Thyroid gland (tissue), 4 donors: Measurements from ENCODE around the gene C11orf98. TPM values are rescaled to one million over a fixed set of nuclear protein-coding genes. Genes with fewer than 3 reads are reported as not detected.

Experiments used
- DNase-seq, 2 donors: peaks; one replicate each; pipeline ENCODE4 v3.0.0-alpha.2; 2019
- H3K27ac ChIP-seq, 3 donors: fragments of 200-600 bp; sonication (generic); 1 replicate in 2 of 3; 2 replicates in 1 of 3; pipeline ENCODE4 v1.5.1; 2016 to 2019; ENCODE audit warnings: mild to moderate bottlenecking in 1 of 3, moderate library complexity in 1 of 3
- H3K27me3 ChIP-seq: fragments of 200-600 bp; sonication (generic); one replicate; pipeline ENCODE4 v1.5.1; 2019
- H3K36me3 ChIP-seq, 2 donors: fragments of 200-600 bp; sonication (generic); one replicate each; pipeline ENCODE4 v1.5.1; 2016 to 2019
- H3K4me1 ChIP-seq, 2 donors: fragments of 200-600 bp; sonication (generic); one replicate each; pipeline ENCODE4 v1.5.1; 2017 to 2019
- H3K4me3 ChIP-seq, 3 donors: fragments of 200-600 bp; sonication (generic); replicated peaks in 1 of 3; 1 replicate in 2 of 3; 2 replicates in 1 of 3; pipeline ENCODE4 v1.5.1; 2016; ENCODE audit warnings: mild to moderate bottlenecking in 1 of 3
- H3K9me3 ChIP-seq: fragments of 200-600 bp; sonication (generic); one replicate; pipeline ENCODE4 v1.5.1; 2017
- CTCF ChIP-seq, 6 experiments: fragments of 200-600 bp in 3 of 6; fragments of 450-650 bp in 3 of 6; sonication (generic) in 3 of 6; IDR thresholded peaks; one replicate each; pipeline ENCODE4 v1.5.1; 2016 to 2019; ENCODE audit warnings: antibody characterized with exemption in 6 of 6, mild to moderate bottlenecking in 2 of 6, inconsistent platforms in 1 of 6, moderate library complexity in 1 of 6
- POLR2A ChIP-seq, 2 donors: fragments of 450-650 bp; IDR thresholded peaks; one replicate each; pipeline ENCODE4 v1.6.1; 2017; ENCODE audit warnings: antibody characterized with exemption in 2 of 2, mild to moderate bottlenecking in 2 of 2, moderate library complexity in 1 of 2
- WGBS, 2 donors: methylation state at CpG; one replicate each; pipeline ENCODE4 v1.1.5; 2017; 5-methylcytosine and 5-hydroxymethylcytosine counted together
- intact Hi-C: fragments of 100-400 bp; cut with DNase I; formaldehyde crosslinking; loops from one replicate; pipeline ENCODE4 v1.15.1; 2023
- total RNA-seq, 4 donors: library from RNA; depleted of rRNA; stranded (reverse); fragments of >200 nt; gene quantifications; one replicate each; pipeline ENCODE4 v1.2.3, GENCODE V29; 2016

C11orf98 gene
- total RNA-seq, 4 donors from 2014 or later: 24.1 to 34.5 (median 29.6) TPM

- H3K27me3 ChIP-seq: no peaks in the 10 kb centered on the region
- H3K4me3 ChIP-seq: no peak overlapping the region
- DNase-seq: no peak
- no peak overlapping the region for H3K27ac ChIP-seq
- peaks cover 18 to 22% of the 10 kb centered on the region in 2 donors for H3K4me1 ChIP-seq
- WGBS, 2 donors: 72 to 92% methylated on average over 2 of the region's 6 CpGs
- intact Hi-C loops: no loop called here
- no peaks in the 10 kb centered on the region for H3K9me3 ChIP-seq
- H3K36me3 ChIP-seq: peaks cover 8 to 22% of the 10 kb centered on the region in 2 donors
- TF ChIP-seq CTCF (IDR thresholded peaks at IDR 0.05): no peak
- TF ChIP-seq POLR2A (IDR thresholded peaks at IDR 0.05): no peak
These were observed 17.4 kb downstream of the C11orf98 start for GRCh38 chr11:62647609-62648005.

GRCh38 chr11:62646825-62647608 is 18.0 kb downstream of the C11orf98 start:
- no peak for DNase-seq

GRCh38 chr11:62645946-62646824 is 18.8 kb downstream of the C11orf98 start, which contains the start of gene GANAB:
GANAB (minus strand) TSS chr11:62646613; CDS start chr11:62646599, 14 bp downstream.
- H3K9me3 ChIP-seq: no peaks in the 10 kb centered on the region
- peak in 1 of 6 experiments; percentile 14 for TF ChIP-seq CTCF (IDR thresholded peaks at IDR 0.05)
- TF ChIP-seq POLR2A (IDR thresholded peaks at IDR 0.05): peak in 1 of 2 donors; percentile 79
- WGBS, 2 donors: 0% methylated on average over 37 to 42 of the region's 73 CpGs
- intact Hi-C loops: no loop called here
- peaks cover 9 to 25% of the 10 kb centered on the region in 2 donors for H3K36me3 ChIP-seq
- peak within 1 kb of the TSS; percentile 64 to 88 (median 87) for H3K27ac ChIP-seq
- H3K4me3 ChIP-seq: peak within 1 kb of the TSS; percentile 64 to 99 (median 84)
- DNase-seq: peak; percentile 100
- H3K27me3 ChIP-seq: no peaks in the 10 kb centered on the region
- H3K4me1 ChIP-seq: peaks cover 11 to 13% of the 10 kb centered on the region in 2 donors

More at GRCh38 chr11:62646825-62647608, 18.0 kb downstream of the C11orf98 start:
- H3K27me3 ChIP-seq: no peaks in the 10 kb centered on the region
- no peaks in the 10 kb centered on the region for H3K9me3 ChIP-seq
- WGBS, 2 donors: 42 to 46% methylated on average over 16 to 18 of the region's 32 CpGs
- peaks cover 13 to 16% of the 10 kb centered on the region in 2 donors for H3K4me1 ChIP-seq
- H3K36me3 ChIP-seq: peaks cover 9 to 25% of the 10 kb centered on the region in 2 donors
- no peak overlapping the region for H3K27ac ChIP-seq
- intact Hi-C loops: no loop called here
- TF ChIP-seq CTCF (IDR thresholded peaks at IDR 0.05) (no peak), POLR2A (IDR thresholded peaks at IDR 0.05) (no peak)
- H3K4me3 ChIP-seq: peak overlapping the region in 1 of 3 donors; percentile 84

- Histone ChIP-seq H3K36me3 (peaks cover 9 to 25% of the 10 kb centered on the region in 2 donors), H3K9me3 (no peaks in the 10 kb centered on the region), H3K27ac (peak overlapping the region in 2 of 3 donors; percentile 64 to 88), H3K4me1 (peaks cover 11 to 13% of the 10 kb centered on the region in 2 donors), H3K27me3 (no peaks in the 10 kb centered on the region), H3K4me3 (peak overlapping the region; percentile 64 to 99 (median 84))
- intact Hi-C loops: no loop called here
- TF ChIP-seq CTCF (IDR thresholded peaks at IDR 0.05): no peak
- no peak for TF ChIP-seq POLR2A (IDR thresholded peaks at IDR 0.05)
- WGBS, 2 donors: 14 to 16% methylated on average over 11 of the region's 11 CpGs
- DNase-seq: no peak
These were observed 19.4 kb downstream of the C11orf98 start for GRCh38 chr11:62645671-62645945.
